NT2/D1 (cell line): Measurements from ENCODE around the gene HCN1.

Experiments
- DNase-seq: peaks from one replicate; pipeline ENCODE4 v3.0.0-alpha.2; 2011; ENCODE audit warnings: low read depth, low spot score
- H3K27me3 ChIP-seq: 2 replicates; pipeline ENCODE4 v1.6.0; 2011; ENCODE audit warnings: mild to moderate bottlenecking; ENCODE audit not compliant: insufficient read length, insufficient read depth
- H3K36me3 ChIP-seq: 2 replicates; pipeline ENCODE4 v1.6.1; 2011; ENCODE audit warnings: mild to moderate bottlenecking, low read length, mixed read lengths; ENCODE audit not compliant: insufficient read depth, insufficient read length
- H3K4me1 ChIP-seq: 2 replicates; pipeline ENCODE4 v1.5.1; 2011; ENCODE audit not compliant: insufficient read depth, insufficient read length
- H3K4me3 ChIP-seq: 2 replicates; pipeline ENCODE4 v1.5.1; 2011; ENCODE audit warnings: low read depth; ENCODE audit not compliant: insufficient read length
- H3K9ac ChIP-seq: 2 replicates; pipeline ENCODE4 v1.6.0; 2011; ENCODE audit warnings: low read depth; ENCODE audit not compliant: insufficient read length
- H3K9me3 ChIP-seq: 2 replicates; pipeline ENCODE4 v1.5.1; 2011; ENCODE audit warnings: mild to moderate bottlenecking, low read length; ENCODE audit not compliant: insufficient read depth
- SUZ12 ChIP-seq: IDR thresholded peaks from 2 replicates; pipeline ENCODE4 v1.6.1; 2011; ENCODE audit not compliant: insufficient read length, insufficient read depth; ENCODE audit errors: extremely low read depth
- YY1 ChIP-seq: IDR thresholded peaks from 2 replicates; pipeline ENCODE4 v1.6.1; 2011; ENCODE audit not compliant: insufficient read length, insufficient read depth
- ZNF274 ChIP-seq: IDR thresholded peaks from 2 replicates; pipeline ENCODE4 v1.6.1; 2011; ENCODE audit warnings: mild to moderate bottlenecking, low read depth, low read length

Gene HCN1

GRCh38 chr5:45261125-45261524 lies 435.1 kb downstream of the HCN1 start:
- DNase-seq, result no peak
- TF ChIP-seq ZNF274, result no peak
- TF ChIP-seq SUZ12, result no peak
- TF ChIP-seq YY1, result no peak
- Histone ChIP-seq H3K36me3 (no peaks in the 10 kb centered on the region), H3K9me3 (no peaks in the 10 kb centered on the region), H3K27me3 (no peaks in the 10 kb centered on the region), H3K9ac (no peak overlapping the region), H3K4me1 (no peaks in the 10 kb centered on the region), H3K4me3 (no peak overlapping the region)

- no peak for DNase-seq
- TF ChIP-seq SUZ12 (no peak), YY1 (no peak), ZNF274 (no peak)
- no peaks in the 10 kb centered on the region for H3K27me3 ChIP-seq
Measured at GRCh38 chr5:45260292-45260691, 435.9 kb downstream of the HCN1 start.

DNA sequence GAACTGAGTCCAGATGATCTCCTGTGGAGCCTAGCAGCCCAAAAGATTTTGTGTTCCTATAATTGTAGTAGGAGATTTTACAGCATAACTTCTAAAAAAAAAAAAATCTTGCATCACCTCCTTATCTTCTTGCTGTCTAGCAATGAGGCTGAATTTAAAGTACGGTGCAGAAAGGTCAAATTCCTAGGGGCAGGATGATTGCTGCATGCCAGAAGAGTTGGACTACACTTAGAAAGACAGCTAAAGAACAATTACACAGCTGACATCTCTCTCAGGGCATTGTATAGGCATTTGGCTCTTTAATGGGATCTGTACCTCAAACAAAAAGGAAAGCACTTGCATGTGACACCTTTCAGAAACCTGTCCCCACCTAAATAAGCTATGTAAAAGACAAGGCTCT lies 443.2 kb downstream of the HCN1 start:
- Histone ChIP-seq H3K4me1 (no peaks in the 10 kb centered on the region), H3K36me3 (no peaks in the 10 kb centered on the region), H3K27me3 (no peaks in the 10 kb centered on the region), H3K9me3 (no peaks in the 10 kb centered on the region), H3K9ac (no peak overlapping the region), H3K4me3 (no peak overlapping the region)
- no peak for DNase-seq
- TF ChIP-seq YY1, result no peak
- no peak for TF ChIP-seq ZNF274
- no peak for TF ChIP-seq SUZ12

More at GRCh38 chr5:45260292-45260691, 435.9 kb downstream of the HCN1 start:
- Histone ChIP-seq H3K36me3 (no peaks in the 10 kb centered on the region), H3K4me3 (no peak overlapping the region), H3K4me1 (no peaks in the 10 kb centered on the region), H3K9ac (no peak overlapping the region), H3K9me3 (no peaks in the 10 kb centered on the region)

- Histone ChIP-seq H3K27me3 (no peaks in the 10 kb centered on the region), H3K4me1 (no peaks in the 10 kb centered on the region), H3K36me3 (no peaks in the 10 kb centered on the region), H3K9ac (no peak overlapping the region), H3K9me3 (no peaks in the 10 kb centered on the region), H3K4me3 (no peak overlapping the region)
- DNase-seq, result no peak
- TF ChIP-seq ZNF274 (no peak), SUZ12 (no peak), YY1 (no peak)
Measured at GRCh38 chr5:45252541-45252940, 443.6 kb downstream of the HCN1 start.

DNA sequence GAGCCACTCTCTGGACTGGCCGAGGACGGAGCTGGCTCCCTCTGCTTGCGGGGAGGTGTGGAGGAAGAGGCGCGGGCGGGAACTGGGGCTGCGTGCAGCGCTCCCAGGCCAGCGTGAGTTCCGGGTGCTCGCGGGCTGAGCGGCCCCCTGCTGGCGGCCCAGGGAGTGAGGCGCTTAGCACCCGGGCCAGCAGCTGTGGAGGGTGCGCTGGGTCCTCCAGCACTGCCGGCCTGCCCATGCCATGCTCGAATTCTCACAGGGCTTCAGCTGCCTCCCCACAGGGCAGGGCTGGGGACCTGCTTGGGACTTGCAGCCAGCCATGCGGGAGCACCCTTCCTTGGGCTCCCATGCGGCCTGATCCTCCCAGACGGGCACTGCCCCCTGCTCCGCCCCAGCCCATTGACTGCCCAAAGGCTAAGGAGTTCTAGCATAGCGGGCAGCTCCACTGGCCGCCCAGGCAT lies 470.6 kb downstream of the HCN1 start:
- Histone ChIP-seq H3K36me3 (no peaks in the 10 kb centered on the region), H3K9me3 (peaks cover 7% of the 10 kb centered on the region; the same call in 1 of the 2 replicates), H3K4me3 (no peak overlapping the region), H3K9ac (no peak overlapping the region), H3K4me1 (no peaks in the 10 kb centered on the region), H3K27me3 (no peaks in the 10 kb centered on the region)
- DNase-seq, result no peak
- TF ChIP-seq SUZ12 (no peak), YY1 (no peak)

DNA sequence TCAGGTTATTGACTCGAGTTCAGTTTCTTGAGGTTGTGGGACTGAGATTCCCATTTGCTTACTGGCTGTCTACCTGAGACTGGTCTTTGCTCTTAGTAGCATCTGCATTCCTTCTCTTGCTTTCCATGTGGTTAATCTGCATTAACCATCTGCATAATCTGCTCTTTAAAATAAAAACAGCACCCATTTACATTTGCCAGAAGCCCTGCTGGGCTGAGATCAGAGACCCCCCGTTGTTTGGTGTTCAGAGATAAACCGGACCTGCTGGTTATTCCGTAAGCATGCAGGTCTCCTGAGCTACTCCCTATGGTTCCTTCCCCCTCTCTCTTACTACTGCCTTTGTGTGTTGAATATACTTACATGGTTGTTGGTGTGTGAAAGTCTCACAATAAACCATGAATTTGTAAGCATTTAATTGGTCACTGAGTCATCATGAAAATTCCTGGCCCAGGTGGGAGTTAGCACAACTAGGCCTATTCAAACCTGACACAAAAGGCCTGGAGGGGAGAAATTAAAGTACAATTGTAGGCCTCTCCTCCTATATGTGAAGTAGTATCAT lies 490.7 kb downstream of the HCN1 start:
- Histone ChIP-seq H3K4me3 (no peak overlapping the region), H3K27me3 (no peaks in the 10 kb centered on the region), H3K4me1 (peaks cover 3% of the 10 kb centered on the region), H3K36me3 (no peaks in the 10 kb centered on the region), H3K9ac (no peak overlapping the region), H3K9me3 (peaks cover 18% of the 10 kb centered on the region; the same call in 1 of the 2 replicates)
- peak; percentile 74 for DNase-seq
- TF ChIP-seq YY1 (no peak), SUZ12 (no peak), ZNF274 (no peak)
